ENCODE results near the gene CUTA. TPM values are rescaled to one million over a fixed set of nuclear protein-coding genes. Genes with fewer than 3 reads are reported as not detected.
"Not testable (repeated sequence)": the region's sequence is repeated elsewhere in the genome, so short reads cannot be mapped to it uniquely, and the experiment has no call there.

Gene CUTA
- polyA plus RNA-seq, 3 donors: 225 to 264 (median 238) TPM

- no peak for DNase-seq
These were observed 34.3 kb downstream of the CUTA start for GRCh38 chr6:33383427-33384185.

- no peak for DNase-seq
These were observed 37.5 kb downstream of the CUTA start for GRCh38 chr6:33380272-33380981.

- not testable (repeated sequence) for DNase-seq
These were observed 38.7 kb downstream of the CUTA start for GRCh38 chr6:33379184-33379583.

DNA sequence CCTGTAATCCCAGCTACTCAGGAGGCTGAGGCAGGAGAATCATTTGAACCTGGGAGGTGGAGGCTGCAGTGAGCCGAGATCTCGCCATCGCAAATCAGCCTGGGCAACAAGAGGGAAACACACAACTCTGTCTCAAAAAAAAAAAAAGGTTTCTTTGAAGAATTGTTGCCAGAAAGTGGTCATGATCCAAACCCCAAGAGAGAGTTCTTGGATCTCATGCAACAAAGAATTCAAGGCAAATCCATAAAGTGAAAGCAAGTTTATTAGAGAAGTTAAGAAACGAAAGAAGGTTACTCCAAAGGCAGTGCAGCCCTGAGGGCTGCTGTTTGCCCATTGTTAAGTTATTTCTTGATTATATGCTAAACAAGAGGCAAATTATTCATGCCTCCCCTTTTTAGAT is 40.7 kb downstream of the CUTA start:
- DNase-seq: no peak

DNA sequence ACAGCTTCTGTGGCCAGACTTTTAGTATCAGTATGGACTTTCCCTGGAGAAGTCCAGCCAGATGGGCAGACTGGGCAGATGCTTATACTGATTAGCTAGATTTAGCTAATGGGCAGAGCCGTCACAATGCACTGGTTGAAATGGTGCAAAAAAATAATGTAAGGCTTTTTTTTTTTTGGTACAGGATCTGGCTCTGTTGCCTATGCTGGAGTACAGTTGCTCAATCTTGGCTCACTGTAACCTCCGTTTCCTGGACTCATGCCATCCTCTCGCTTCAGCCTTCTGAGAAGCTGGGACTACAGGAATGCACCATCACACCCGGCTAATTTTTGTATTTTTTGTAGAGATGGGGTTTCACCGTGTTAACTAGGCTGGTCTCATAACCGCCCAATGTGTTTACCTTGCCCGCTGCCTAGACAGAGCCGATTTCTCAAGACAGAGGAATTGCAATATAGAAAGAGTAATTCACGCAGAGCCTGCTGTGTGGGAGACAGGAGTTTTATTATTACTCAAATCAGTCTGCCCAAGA is 42.7 kb downstream of the CUTA start:
- DNase-seq: peak; percentile 38

GRCh38 chr6:33373960-33374910 is 43.7 kb downstream of the CUTA start:
- no peak for DNase-seq

DNA sequence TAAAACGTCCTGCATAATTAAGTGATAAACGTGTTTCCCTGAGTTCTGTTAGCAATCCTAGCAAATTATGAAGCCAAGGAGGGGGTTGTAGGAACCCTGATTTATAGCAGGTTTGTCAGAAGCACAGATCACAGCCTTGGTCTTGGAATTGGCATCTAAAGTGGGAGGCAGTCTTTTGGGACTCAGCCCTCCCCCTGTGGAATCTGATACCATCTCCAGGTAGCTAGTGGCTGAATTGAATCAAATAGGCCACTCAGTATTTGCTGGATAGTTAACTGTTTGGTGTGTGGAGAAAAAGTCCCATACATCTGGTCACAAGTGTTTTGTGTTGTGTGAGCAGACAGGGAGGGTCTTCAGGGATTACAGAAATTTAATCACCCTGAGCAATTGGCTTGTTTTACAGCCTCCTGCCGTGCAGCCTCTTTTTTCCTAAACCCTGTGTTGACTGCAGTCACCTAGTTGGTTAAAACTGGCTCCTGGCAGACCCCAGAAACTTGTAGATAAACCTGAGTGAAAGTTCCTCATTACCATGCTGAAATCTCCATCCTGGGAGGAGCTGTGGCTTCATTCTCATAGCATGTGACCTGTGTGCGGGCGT is 45.3 kb downstream of the CUTA start:
- DNase-seq: peak; percentile 59

DNA sequence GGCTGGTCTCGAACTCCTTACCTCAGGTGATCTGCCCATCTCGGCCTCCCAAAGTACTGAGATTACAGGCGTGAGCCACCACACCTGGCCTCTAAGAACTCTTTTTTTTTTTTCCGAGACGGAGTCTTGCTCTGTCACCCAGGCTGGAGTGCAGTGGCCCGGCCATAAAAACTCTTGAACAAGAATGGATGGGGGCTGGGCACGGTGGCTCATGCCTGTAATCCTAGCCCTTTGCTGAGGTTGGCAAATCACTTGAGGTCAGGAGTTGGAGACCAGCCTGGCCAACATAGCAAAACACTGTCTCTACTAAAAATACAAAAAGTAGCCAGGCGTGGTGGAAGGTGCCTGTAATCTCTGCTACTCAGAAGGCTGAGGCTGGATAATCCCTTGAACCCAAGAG is 46.0 kb downstream of the CUTA start:
- not testable (repeated sequence) for DNase-seq

GRCh38 chr6:33367715-33368025 is 50.2 kb downstream of the CUTA start:
- DNase-seq: not testable (repeated sequence)

- no peak for DNase-seq
These were observed 50.7 kb downstream of the CUTA start for GRCh38 chr6:33367009-33367714.

Other genes with a start within 250 kb of the CUTA start
- 1 to 10 TPM; 4.8 to 7.7 (median 5.8) TPM for gene COL11A2, start 225.6 kb downstream of the CUTA start, polyA plus RNA-seq (ENCODE audit: insufficient read length in 3 of 3)
- 10 to 100 TPM; 58.1 to 67.5 (median 61.9) TPM for gene RXRB, start 217.4 kb downstream of the CUTA start, polyA plus RNA-seq (ENCODE audit: insufficient read length in 3 of 3)
- 100 to 1,000 TPM; 104 to 127 (median 121) TPM for gene SLC39A7, start 217.2 kb downstream of the CUTA start, polyA plus RNA-seq (ENCODE audit: insufficient read length in 3 of 3)
- gene HSD17B8, start 213.5 kb downstream of the CUTA start, polyA plus RNA-seq (ENCODE audit: insufficient read length in 3 of 3): 10 to 100 TPM; 28.0 to 31.6 (median 31.2) TPM
- 10 to 100 TPM; 61.9 to 65.3 (median 61.9) TPM for gene RING1, start 209.6 kb downstream of the CUTA start, polyA plus RNA-seq (ENCODE audit: insufficient read length in 3 of 3)
- gene VPS52, start 146.2 kb downstream of the CUTA start, polyA plus RNA-seq (ENCODE audit: insufficient read length in 3 of 3): 10 to 100 TPM; 71.3 to 95.2 (median 91.5) TPM
- gene RPS18, start 146.0 kb downstream of the CUTA start, polyA plus RNA-seq (ENCODE audit: insufficient read length in 3 of 3): 1,000 to 10,000 TPM; 3,032 to 3,633 (median 3,084) TPM
- 1 to 10 TPM; 5.2 to 5.9 (median 5.3) TPM for gene B3GALT4, start 141.0 kb downstream of the CUTA start, polyA plus RNA-seq (ENCODE audit: insufficient read length in 3 of 3)
- 10 to 100 TPM; 70.0 to 73.9 (median 70.6) TPM for gene WDR46, start 128.9 kb downstream of the CUTA start, polyA plus RNA-seq (ENCODE audit: insufficient read length in 3 of 3)
- gene PFDN6, start 128.5 kb downstream of the CUTA start, polyA plus RNA-seq (ENCODE audit: insufficient read length in 3 of 3): 10 to 100 TPM; 74.9 to 83.0 (median 75.8) TPM
- 100 to 1,000 TPM; 121 to 133 (median 130) TPM for gene RGL2, start 119.2 kb downstream of the CUTA start, polyA plus RNA-seq (ENCODE audit: insufficient read length in 3 of 3)
- 10 to 100 TPM; 34.8 to 50.6 (median 50.2) TPM for gene TAPBP, start 104.0 kb downstream of the CUTA start, polyA plus RNA-seq (ENCODE audit: insufficient read length in 3 of 3)
- 10 to 100 TPM; 26.1 to 27.5 (median 26.2) TPM for gene ZBTB22, start 100.4 kb downstream of the CUTA start, polyA plus RNA-seq (ENCODE audit: insufficient read length in 3 of 3)
- gene DAXX, start 95.1 kb downstream of the CUTA start, polyA plus RNA-seq (ENCODE audit: insufficient read length in 3 of 3): 10 to 100 TPM; 57.2 to 64.0 (median 58.2) TPM
- 10 to 100 TPM; 42.2 to 54.6 (median 43.3) TPM for gene KIFC1, start 26.3 kb downstream of the CUTA start, polyA plus RNA-seq (ENCODE audit: insufficient read length in 3 of 3)
- gene PHF1, start 7.1 kb downstream of the CUTA start, polyA plus RNA-seq (ENCODE audit: insufficient read length in 3 of 3): 10 to 100 TPM; 68.7 to 82.5 (median 74.8) TPM
- gene SYNGAP1, start 2.0 kb upstream of the CUTA start, polyA plus RNA-seq (ENCODE audit: insufficient read length in 3 of 3): 10 to 100 TPM; 31.5 to 40.8 (median 37.8) TPM
- gene ZBTB9, start 36.5 kb upstream of the CUTA start, polyA plus RNA-seq (ENCODE audit: insufficient read length in 3 of 3): 10 to 100 TPM; 13.7 to 16.4 (median 14.9) TPM
- gene BAK1, start 162.2 kb upstream of the CUTA start, polyA plus RNA-seq (ENCODE audit: insufficient read length in 3 of 3): 10 to 100 TPM; 22.5 to 26.1 (median 25.3) TPM
- gene ITPR3, start 203.2 kb upstream of the CUTA start, polyA plus RNA-seq (ENCODE audit: insufficient read length in 3 of 3): 1 to 10 TPM; 8.2 to 9.1 (median 8.2) TPM

All from renal pelvis (tissue), 4 donors.